HepG2 (cell line): ENCODE measurements around the gene CCNT2. TPM values are rescaled to one million over a fixed set of nuclear protein-coding genes. Genes with fewer than 3 reads are reported as not detected.

ENCODE experiments used
- CHD2 ChIP-seq: IDR thresholded peaks from 2 replicates; pipeline ENCODE4 v1.6.1; 2011; ENCODE audit warnings: low read depth, low read length, improper control_type of control experiment
- HOXD1 ChIP-seq: sonication (generic); formaldehyde crosslinking; IDR thresholded peaks from 2 replicates; pipeline ENCODE4 v1.5.0; 2020; ENCODE audit warnings: missing genetic modification reagents
- MED13 ChIP-seq: sonication (generic); formaldehyde crosslinking; IDR thresholded peaks from 2 replicates; pipeline ENCODE4 v1.5.0; 2020; ENCODE audit warnings: missing genetic modification reagents
- ZNF713 ChIP-seq: sonication (generic); formaldehyde crosslinking; IDR thresholded peaks from 2 replicates; pipeline ENCODE4 v1.4.0; 2020; ENCODE audit warnings: mild to moderate bottlenecking, missing genetic modification reagents
- polyA plus RNA-seq, 8 experiments: library from polyadenylated mRNA; depleted of rRNA in 3 of 8; stranded (reverse) in 7 of 8; unstranded in 1 of 8; fragments of >200 nt; fragmentation: Illumina TruSeq in 4 of 8; extraction: Trizol in 4 of 8; gene quantifications; 2 replicates each; pipeline versions ENCODE4 v1.2.1 to v1.2.3, GENCODE V29; 2011 to 2016; ENCODE audit warnings: low read depth in 4 of 8, missing spikeins in 1 of 8, mixed read lengths in 1 of 8; ENCODE audit not compliant: insufficient read depth in 1 of 8
- total RNA-seq, 5 experiments: library from RNA; depleted of rRNA; stranded (reverse); fragments of >200 nt; fragmentation: Illumina TruSeq; extraction: Trizol; gene quantifications; 2 replicates each; pipeline ENCODE4 v1.2.3, GENCODE V29; 2016; ENCODE audit warnings: low read depth in 1 of 5
- TF ChIP-seq, protein P1 (sequence below), 2 experiments: sonication (generic) in 1 of 2; formaldehyde crosslinking in 1 of 2; IDR thresholded peaks; 2 replicates each; pipeline versions ENCODE4 v1.4.0 to v1.6.1; 2018 to 2020; ENCODE audit warnings: missing genetic modification reagents in 2 of 2, borderline replicate concordance in 1 of 2, low read depth in 1 of 2, mild to moderate bottlenecking in 1 of 2, missing biosample characterization in 1 of 2
- TF ChIP-seq, protein P2 (sequence below): sonication (generic); formaldehyde crosslinking; conservative IDR thresholded peaks from 2 replicates; pipeline ENCODE4 v1.4.0; 2020; ENCODE audit warnings: missing genetic modification reagents
- TF ChIP-seq, protein P3 (sequence below), 2 experiments: sonication (generic) in 1 of 2; formaldehyde crosslinking in 1 of 2; IDR thresholded peaks; 2 replicates each; pipeline versions ENCODE4 v1.6.1 to v1.9.0; 2014 to 2022; ENCODE audit warnings: antibody characterized with exemption in 1 of 2, borderline replicate concordance in 1 of 2, inconsistent platforms in 1 of 2, low read depth in 1 of 2, missing genetic modification reagents in 1 of 2

Gene CCNT2
- total and polyA plus RNA-seq, 2 of the 13 experiments (the other 11 are each of a cell fraction or from before 2014, with no cell fraction given), result 22.1 to 34.4 TPM

DNA sequence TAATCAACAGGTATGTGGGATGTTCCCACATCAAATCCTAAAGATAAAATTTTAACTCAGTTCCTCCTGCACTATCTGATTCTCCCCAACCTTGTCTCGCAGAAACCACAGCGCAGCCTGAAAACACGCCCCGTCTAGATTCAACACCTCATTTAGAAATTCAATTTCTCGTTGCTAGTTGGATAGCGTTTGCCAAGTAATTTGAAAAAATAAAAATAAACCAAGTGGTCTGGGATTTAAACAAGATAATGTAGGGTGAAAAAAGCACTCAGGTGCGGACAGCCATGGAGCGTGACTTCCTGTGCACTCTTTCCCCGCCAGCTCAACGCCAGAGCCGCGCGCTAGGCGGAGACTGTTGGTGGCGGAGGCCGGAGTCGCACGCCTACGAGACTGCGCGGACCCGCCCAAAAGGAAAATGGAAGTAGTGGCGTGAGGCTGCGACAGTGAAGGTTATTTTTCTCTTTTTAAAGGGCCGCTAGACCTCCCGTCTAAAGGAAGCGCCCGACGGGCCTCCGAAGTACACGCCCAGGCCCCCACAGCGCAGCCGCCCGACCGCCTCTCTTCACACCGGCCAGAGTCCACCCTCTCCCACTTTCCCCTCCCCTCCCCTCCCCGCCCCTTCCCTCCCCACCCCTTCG, 615 bp upstream of the CCNT2 start (continued):
- TF ChIP-seq HOXD1, result 0 out of 2 replicates have a peak, but pooled peaks have one; percentile 10
- TF ChIP-seq, protein P1, sequence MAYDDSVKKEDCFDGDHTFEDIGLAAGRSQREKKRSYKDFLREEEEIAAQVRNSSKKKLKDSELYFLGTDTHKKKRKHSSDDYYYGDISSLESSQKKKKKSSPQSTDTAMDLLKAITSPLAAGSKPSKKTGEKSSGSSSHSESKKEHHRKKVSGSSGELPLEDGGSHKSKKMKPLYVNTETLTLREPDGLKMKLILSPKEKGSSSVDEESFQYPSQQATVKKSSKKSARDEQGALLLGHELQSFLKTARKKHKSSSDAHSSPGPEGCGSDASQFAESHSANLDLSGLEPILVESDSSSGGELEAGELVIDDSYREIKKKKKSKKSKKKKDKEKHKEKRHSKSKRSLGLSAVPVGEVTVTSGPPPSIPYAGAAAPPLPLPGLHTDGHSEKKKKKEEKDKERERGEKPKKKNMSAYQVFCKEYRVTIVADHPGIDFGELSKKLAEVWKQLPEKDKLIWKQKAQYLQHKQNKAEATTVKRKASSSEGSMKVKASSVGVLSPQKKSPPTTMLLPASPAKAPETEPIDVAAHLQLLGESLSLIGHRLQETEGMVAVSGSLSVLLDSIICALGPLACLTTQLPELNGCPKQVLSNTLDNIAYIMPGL (CRISPR knock-in tag; IDR thresholded peaks at IDR 0.05; ENCODE audit: borderline replicate concordance in 1 of 2, low read depth in 1 of 2), result peak in 1 of 2 experiments; percentile 69; a peak in 1 of 4 replicates
- TF ChIP-seq, protein P2, sequence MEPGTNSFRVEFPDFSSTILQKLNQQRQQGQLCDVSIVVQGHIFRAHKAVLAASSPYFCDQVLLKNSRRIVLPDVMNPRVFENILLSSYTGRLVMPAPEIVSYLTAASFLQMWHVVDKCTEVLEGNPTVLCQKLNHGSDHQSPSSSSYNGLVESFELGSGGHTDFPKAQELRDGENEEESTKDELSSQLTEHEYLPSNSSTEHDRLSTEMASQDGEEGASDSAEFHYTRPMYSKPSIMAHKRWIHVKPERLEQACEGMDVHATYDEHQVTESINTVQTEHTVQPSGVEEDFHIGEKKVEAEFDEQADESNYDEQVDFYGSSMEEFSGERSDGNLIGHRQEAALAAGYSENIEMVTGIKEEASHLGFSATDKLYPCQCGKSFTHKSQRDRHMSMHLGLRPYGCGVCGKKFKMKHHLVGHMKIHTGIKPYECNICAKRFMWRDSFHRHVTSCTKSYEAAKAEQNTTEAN (CRISPR knock-in tag), result peak; percentile 32; the same call in 1 of the 2 replicates
- TF ChIP-seq, protein P3, sequence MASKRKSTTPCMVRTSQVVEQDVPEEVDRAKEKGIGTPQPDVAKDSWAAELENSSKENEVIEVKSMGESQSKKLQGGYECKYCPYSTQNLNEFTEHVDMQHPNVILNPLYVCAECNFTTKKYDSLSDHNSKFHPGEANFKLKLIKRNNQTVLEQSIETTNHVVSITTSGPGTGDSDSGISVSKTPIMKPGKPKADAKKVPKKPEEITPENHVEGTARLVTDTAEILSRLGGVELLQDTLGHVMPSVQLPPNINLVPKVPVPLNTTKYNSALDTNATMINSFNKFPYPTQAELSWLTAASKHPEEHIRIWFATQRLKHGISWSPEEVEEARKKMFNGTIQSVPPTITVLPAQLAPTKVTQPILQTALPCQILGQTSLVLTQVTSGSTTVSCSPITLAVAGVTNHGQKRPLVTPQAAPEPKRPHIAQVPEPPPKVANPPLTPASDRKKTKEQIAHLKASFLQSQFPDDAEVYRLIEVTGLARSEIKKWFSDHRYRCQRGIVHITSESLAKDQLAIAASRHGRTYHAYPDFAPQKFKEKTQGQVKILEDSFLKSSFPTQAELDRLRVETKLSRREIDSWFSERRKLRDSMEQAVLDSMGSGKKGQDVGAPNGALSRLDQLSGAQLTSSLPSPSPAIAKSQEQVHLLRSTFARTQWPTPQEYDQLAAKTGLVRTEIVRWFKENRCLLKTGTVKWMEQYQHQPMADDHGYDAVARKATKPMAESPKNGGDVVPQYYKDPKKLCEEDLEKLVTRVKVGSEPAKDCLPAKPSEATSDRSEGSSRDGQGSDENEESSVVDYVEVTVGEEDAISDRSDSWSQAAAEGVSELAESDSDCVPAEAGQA (IDR thresholded peaks at IDR 0.05; ENCODE audit: low read depth), result no peak; the same call in 1 of the 2 replicates
- TF ChIP-seq, protein P3 (CRISPR knock-in tag; IDR thresholded peaks at IDR 0.05; ENCODE audit: borderline replicate concordance), result no peak
- TF ChIP-seq CHD2, result no peak
- no peak for TF ChIP-seq ZNF713 (CRISPR knock-in tag)
- TF ChIP-seq MED13 (CRISPR knock-in tag), result no peak
